ENCODE data around the gene NDUFA3. TPM values are rescaled to one million over a fixed set of nuclear protein-coding genes. Genes with fewer than 3 reads are reported as not detected.

Gene NDUFA3
- total and polyA plus RNA-seq, 11 donors = 32.2 to 1,519 (median 299) TPM

DNA sequence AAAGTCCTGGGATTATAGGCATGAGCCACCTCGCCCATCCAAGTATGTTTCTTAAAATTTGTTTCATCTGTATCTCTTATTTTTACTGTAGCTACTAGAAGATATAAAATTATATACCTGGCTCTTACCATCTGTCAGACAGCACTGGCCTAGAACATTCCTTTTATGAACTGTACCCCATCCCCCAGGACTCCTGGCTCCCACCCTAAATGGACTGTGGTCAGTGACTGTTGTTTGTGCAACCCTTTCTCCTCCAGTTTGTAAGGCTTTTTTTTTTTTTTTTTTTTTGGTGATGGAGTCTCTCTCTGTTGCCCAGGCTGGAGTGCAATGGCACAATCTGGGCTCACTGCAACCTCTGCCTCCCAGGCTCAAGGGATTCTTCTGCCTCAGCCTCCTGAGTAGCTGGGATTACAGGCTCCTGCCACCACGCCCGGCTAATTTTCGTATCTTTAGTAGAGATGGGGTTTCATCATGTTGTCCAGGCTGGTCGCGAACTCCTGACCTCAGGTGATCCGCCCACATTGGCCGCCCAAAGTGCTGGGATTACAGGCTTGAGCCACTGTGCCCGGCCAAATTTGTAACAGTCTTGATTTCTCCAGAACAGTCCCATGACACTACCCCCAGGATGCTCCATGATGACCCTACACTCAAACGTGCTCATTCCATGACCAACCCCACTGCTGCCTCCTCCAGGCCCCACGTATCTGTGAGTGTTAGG lies 2.5 kb downstream of the NDUFA3 start:
- WGBS, 4 donors = 87 to 91% (median 90%) methylated on average over 11 of the region's 11 CpGs
- Histone ChIP-seq H3K9me3 (no peaks in the 10 kb centered on the region), H3K27ac (no peak overlapping the region), H3K27me3 (no peaks in the 10 kb centered on the region), H3K4me1 (peaks cover 3 to 18% (median 11%) of the 10 kb centered on the region in 12 donors), H3K4me3 (no peak overlapping the region), H3K36me3 (peaks cover 0 to 53% (median 49%) of the 10 kb centered on the region in 9 donors)
- ATAC-seq (no peak), DNase-seq (no peak)
- intact Hi-C loops (cut with DNase I) = loop anchor here in 2 of 10 donors (5.0 to 10.0 kb wide), 2 partner anchors 230 to 238 kb away; partner anchors contain the start of gene MYADM (in 1 of the 2)
- TF ChIP-seq POLR2A (IDR thresholded peaks at IDR 0.05) (no peak), CTCF (IDR thresholded peaks at IDR 0.05) (no peak)

DNA sequence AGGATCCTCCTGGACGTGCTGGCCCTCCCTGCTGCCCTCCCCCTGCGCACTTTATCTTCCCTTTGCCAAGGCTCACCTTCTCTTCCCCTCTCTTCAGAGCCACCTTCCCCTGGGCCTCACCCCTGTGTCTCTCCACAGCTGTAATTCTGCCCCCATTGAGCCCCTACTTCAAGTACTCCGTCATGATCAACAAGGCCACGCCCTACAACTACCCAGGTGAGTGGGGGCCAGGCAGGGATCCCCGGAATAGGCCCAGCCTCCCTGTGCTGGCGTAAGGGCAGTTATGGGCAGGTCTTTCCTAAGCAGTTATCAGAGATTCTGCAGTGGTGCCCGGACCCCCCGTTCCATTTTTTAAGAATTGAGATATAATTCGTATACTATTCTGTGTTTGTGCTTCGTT lies 3.1 kb downstream of the NDUFA3 start:
- WGBS, 4 donors = 89 to 95% (median 94%) methylated on average over 10 of the region's 10 CpGs

GRCh38 chr19:54106716-54107115 lies 4.1 kb downstream of the NDUFA3 start:
- intact Hi-C loops (cut with DNase I) = loop anchor here in 1 of 10 donors (10.0 kb wide), 1 partner anchor 232 kb away; no protein-coding TSS in a partner anchor
- Histone ChIP-seq H3K27ac (no peak overlapping the region), H3K4me1 (peaks cover 3 to 18% (median 11%) of the 10 kb centered on the region in 12 donors), H3K36me3 (peaks cover 0 to 68% (median 61%) of the 10 kb centered on the region in 9 donors), H3K9me3 (no peaks in the 10 kb centered on the region), H3K4me3 (no peak overlapping the region), H3K27me3 (no peaks in the 10 kb centered on the region)
- 72 to 78% (median 76%) methylated on average over 15 of the region's 15 CpGs for WGBS, 4 donors
- ATAC-seq (no peak), DNase-seq (no peak)
- TF ChIP-seq POLR2A (IDR thresholded peaks at IDR 0.05) (no peak), CTCF (IDR thresholded peaks at IDR 0.05) (no peak)

More for the DNA sequence above, 3.1 kb downstream of the NDUFA3 start:
- Histone ChIP-seq H3K4me3 (no peak overlapping the region), H3K36me3 (peaks cover 0 to 59% (median 54%) of the 10 kb centered on the region in 9 donors), H3K27me3 (no peaks in the 10 kb centered on the region), H3K27ac (no peak overlapping the region), H3K4me1 (peaks cover 3 to 18% (median 11%) of the 10 kb centered on the region in 12 donors), H3K9me3 (no peaks in the 10 kb centered on the region)
- intact Hi-C loops (cut with DNase I) = loop anchor here in 1 of 10 donors (10.0 kb wide), 1 partner anchor 231 kb away; no protein-coding TSS in a partner anchor
- TF ChIP-seq POLR2A (IDR thresholded peaks at IDR 0.05) (no peak), CTCF (IDR thresholded peaks at IDR 0.05) (no peak)
- ATAC-seq (no peak), DNase-seq (no peak)

GRCh38 chr19:54107876-54108490 lies 5.3 kb downstream of the NDUFA3 start:
- intact Hi-C loops (cut with DNase I) = loop anchor here in 1 of 10 donors (10.0 kb wide), 1 partner anchor 233 kb away; no protein-coding TSS in a partner anchor

More at GRCh38 chr19:54107876-54108490, 5.3 kb downstream of the NDUFA3 start:
- peak in 1 of 5 donors; percentile 20 for DNase-seq
- Histone ChIP-seq H3K27ac (no peak overlapping the region), H3K9me3 (no peaks in the 10 kb centered on the region), H3K4me3 (no peak overlapping the region), H3K27me3 (no peaks in the 10 kb centered on the region), H3K36me3 (peaks cover 0 to 76% (median 62%) of the 10 kb centered on the region in 9 donors), H3K4me1 (peaks cover 3 to 14% (median 7%) of the 10 kb centered on the region in 12 donors)
- 78 to 82% (median 79%) methylated on average over 17 to 21 of the region's 21 CpGs for WGBS, 4 donors
- TF ChIP-seq POLR2A (IDR thresholded peaks at IDR 0.05) = no peak
- TF ChIP-seq CTCF (IDR thresholded peaks at IDR 0.05) = no peak
- ATAC-seq = no peak

Data from heart left ventricle (tissue), 16 donors.